Measurements from ENCODE around the gene PKP4. TPM values are rescaled to one million over a fixed set of nuclear protein-coding genes. Genes with fewer than 3 reads are reported as not detected.
A peak's percentile ranks its signal among the peaks of the same experiment; 100 is the strongest.

Gene PKP4
- total and polyA plus RNA-seq, 12 donors, result 17.9 to 59.0 (median 45.2) TPM

DNA sequence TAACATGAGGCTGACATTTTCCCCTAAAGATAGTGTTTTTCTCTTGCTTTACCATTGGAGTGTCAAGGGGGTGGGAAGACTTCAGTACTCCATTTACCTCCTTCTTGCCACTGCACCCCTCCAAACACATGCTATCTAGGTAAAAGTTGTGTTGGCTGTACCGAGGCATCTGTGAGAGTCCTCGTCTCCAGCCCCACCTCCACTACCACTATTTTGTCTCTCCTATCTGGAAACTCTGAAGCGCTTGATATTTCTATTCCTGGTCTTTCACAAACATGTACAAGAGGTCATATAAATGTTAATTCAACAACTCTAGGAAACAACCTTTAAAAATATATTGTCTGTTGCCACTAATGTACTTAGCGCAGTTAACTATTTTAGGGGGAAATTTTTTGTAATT is 132.6 kb downstream of the PKP4 start:
- intact Hi-C loops (cut with DNase I), result no loop called here
- H3K27ac ChIP-seq, result no peak overlapping the region
- peak in 2 of 8 donors; percentile 47 to 49 for ATAC-seq
- no peaks in the 10 kb centered on the region for H3K27me3 ChIP-seq
- H3K4me1 ChIP-seq, result peaks cover 0 to 16% (median 4%) of the 10 kb centered on the region in 9 donors
- no peak for DNase-seq
- H3K4me3 ChIP-seq, result no peak overlapping the region
- TF ChIP-seq CTCF (IDR thresholded peaks at IDR 0.05), result no peak
- 52 to 74% methylated on average over 4 of the region's 4 CpGs for WGBS, 2 donors
- no peaks in the 10 kb centered on the region for H3K9me3 ChIP-seq
- peaks cover 0 to under 1% (median 0%) of the 10 kb centered on the region in 9 donors for H3K36me3 ChIP-seq

- peaks cover 0 to 11% (median 0%) of the 10 kb centered on the region in 9 donors for H3K36me3 ChIP-seq
- peaks cover 3 to 37% (median 26%) of the 10 kb centered on the region in 9 donors for H3K4me1 ChIP-seq
- DNase-seq, result no peak
- no peak overlapping the region for H3K4me3 ChIP-seq
- no peaks in the 10 kb centered on the region for H3K27me3 ChIP-seq
- H3K27ac ChIP-seq, result peak overlapping the region in 3 of 10 donors; percentile 24 to 42 (median 33)
- H3K9me3 ChIP-seq, result no peaks in the 10 kb centered on the region
- 71 to 73% methylated on average over 3 of the region's 3 CpGs for WGBS, 2 donors
- intact Hi-C loops (cut with DNase I), result no loop called here
- no peak for TF ChIP-seq CTCF (IDR thresholded peaks at IDR 0.05)
- ATAC-seq, result peak in 5 of 8 donors; percentile 30 to 43 (median 32)
Observed at GRCh38 chr2:158598862-158599517, 142.2 kb downstream of the PKP4 start.

- no peak overlapping the region for H3K4me3 ChIP-seq
- H3K27me3 ChIP-seq, result no peaks in the 10 kb centered on the region
- DNase-seq, result no peak
- peaks cover 0 to 14% (median 0%) of the 10 kb centered on the region in 9 donors for H3K36me3 ChIP-seq
- TF ChIP-seq CTCF (IDR thresholded peaks at IDR 0.05), result no peak
- H3K9me3 ChIP-seq, result no peaks in the 10 kb centered on the region
- H3K4me1 ChIP-seq, result peaks cover 3 to 37% (median 26%) of the 10 kb centered on the region in 9 donors
- ATAC-seq, result peak in 1 of 8 donors; percentile 38
- H3K27ac ChIP-seq, result peak overlapping the region in 6 of 10 donors; percentile 2 to 42 (median 21)
- intact Hi-C loops (cut with DNase I), result no loop called here
Observed at GRCh38 chr2:158599609-158600008, 142.9 kb downstream of the PKP4 start.

DNA sequence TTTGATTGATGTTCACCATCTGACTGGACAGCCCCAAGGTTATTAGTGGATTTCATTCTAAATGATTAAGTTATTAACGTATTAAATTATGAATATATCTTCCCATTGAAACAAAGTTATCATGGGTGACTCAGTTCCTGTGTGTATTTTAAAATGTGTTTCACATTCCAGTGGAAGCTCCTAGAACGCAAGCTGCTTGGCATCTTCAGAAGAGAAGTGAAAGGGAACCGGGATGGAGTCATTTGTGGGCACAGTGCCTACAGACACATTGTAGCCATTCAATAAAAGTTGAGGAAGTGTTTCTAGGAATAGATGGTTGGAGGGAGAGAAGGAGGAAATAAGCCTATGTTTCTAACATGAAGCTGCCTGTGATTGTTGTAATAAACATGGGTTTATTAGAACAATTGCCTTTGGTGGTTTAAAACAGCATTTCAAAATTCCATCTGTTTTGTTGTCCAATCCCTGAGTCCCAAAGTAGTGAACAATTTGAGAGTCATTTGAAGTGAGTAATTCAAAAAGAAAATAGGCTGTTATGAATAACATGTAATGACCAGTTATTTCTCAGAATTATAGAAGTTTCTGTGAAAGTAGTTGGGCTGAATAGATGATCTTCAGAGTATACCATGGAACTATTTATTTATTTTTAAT is 143.5 kb downstream of the PKP4 start:
- peaks cover 0 to 14% (median 0%) of the 10 kb centered on the region in 9 donors for H3K36me3 ChIP-seq
- H3K4me1 ChIP-seq, result peaks cover 3 to 37% (median 26%) of the 10 kb centered on the region in 9 donors
- no peak overlapping the region for H3K4me3 ChIP-seq
- WGBS, 2 donors, result 7 to 20% methylated on average over 3 of the region's 3 CpGs
- peak overlapping the region in 5 of 10 donors; percentile 11 to 42 (median 24) for H3K27ac ChIP-seq
- ATAC-seq (peak in 7 of 8 donors; percentile 76 to 95 (median 89)), DNase-seq (peak in 1 of 2 donors; percentile 76)
- TF ChIP-seq CTCF (IDR thresholded peaks at IDR 0.05), result no peak
- H3K27me3 ChIP-seq, result no peaks in the 10 kb centered on the region
- no peaks in the 10 kb centered on the region for H3K9me3 ChIP-seq
- intact Hi-C loops (cut with DNase I), result no loop called here

Measured in heart right ventricle (tissue), 16 donors.